Lung (tissue), 12 donors: Measurements from ENCODE around the gene ZNF678. TPM values are rescaled to one million over a fixed set of nuclear protein-coding genes. Genes with fewer than 3 reads are reported as not detected.
"Not testable (repeated sequence)": the region's sequence is repeated elsewhere in the genome, so short reads cannot be mapped to it uniquely, and the experiment has no call there.

Experiments
- ATAC-seq: fragments of 200-7000 bp; cut with Tn5 transposase; one replicate; pipeline ENCODE4 v1.9.1; 2020; ENCODE audit warnings: moderate number of reproducible peaks; ENCODE audit not compliant: insufficient read depth, low FRiP score
- DNase-seq, 3 donors: peaks; one replicate each; pipeline ENCODE4 v3.0.0-alpha.2; 2013 to 2017
- H3K27ac ChIP-seq, 2 donors: one replicate each; pipeline ENCODE4 v1.5.1; 2013; ENCODE audit warnings: mild to moderate bottlenecking in 2 of 2, moderate library complexity in 2 of 2, control low read depth in 1 of 2, inconsistent platforms in 1 of 2, low read depth in 1 of 2, low read length in 1 of 2
- H3K27me3 ChIP-seq, 3 donors: one replicate each; pipeline ENCODE4 v1.5.1; 2013; ENCODE audit warnings: low read length in 2 of 3; ENCODE audit not compliant: control insufficient read depth in 3 of 3, insufficient read depth in 3 of 3
- H3K36me3 ChIP-seq, 4 donors: one replicate each; pipeline ENCODE4 v1.5.1; 2013; ENCODE audit warnings: low read length in 4 of 4, mild to moderate bottlenecking in 1 of 4, moderate library complexity in 1 of 4; ENCODE audit not compliant: control insufficient read depth in 4 of 4, insufficient read depth in 4 of 4
- H3K4me1 ChIP-seq, 5 donors: one replicate each; pipeline ENCODE4 v1.5.1; 2013; ENCODE audit warnings: low read length in 5 of 5, mild to moderate bottlenecking in 2 of 5, moderate library complexity in 1 of 5; ENCODE audit not compliant: control insufficient read depth in 5 of 5, insufficient read depth in 5 of 5
- H3K4me3 ChIP-seq: one replicate; pipeline ENCODE4 v1.5.1; 2013; ENCODE audit warnings: mild to moderate bottlenecking, control low read depth, moderate library complexity
- H3K9ac ChIP-seq, 2 donors: one replicate each; pipeline ENCODE4 v1.5.1; 2013; ENCODE audit warnings: low read length in 2 of 2, control low read depth in 1 of 2; ENCODE audit not compliant: insufficient read depth in 1 of 2
- H3K9me3 ChIP-seq, 4 donors: one replicate each; pipeline ENCODE4 v1.5.1; 2013; ENCODE audit warnings: low read length in 3 of 4, mild to moderate bottlenecking in 1 of 4, moderate library complexity in 1 of 4; ENCODE audit not compliant: control insufficient read depth in 4 of 4, insufficient read depth in 3 of 4
- CTCF ChIP-seq: IDR thresholded peaks from 2 replicates; pipeline ENCODE4 v1.5.1; 2012; ENCODE audit warnings: mild to moderate bottlenecking; ENCODE audit errors: control extremely low read depth, extremely low read depth
- WGBS, 2 donors: extraction: QIAGEN DNeasy Blood & Tissue Kit; methylation state at CpG; one replicate each; pipeline ENCODE4 v1.1.7; 2013; 5-methylcytosine and 5-hydroxymethylcytosine counted together
- polyA plus RNA-seq, 2 donors: library from polyadenylated mRNA; stranded (reverse); fragments of 200-250 nt; gene quantifications; one replicate each; pipeline ENCODE4 v1.2.1, GENCODE V29; 2013
- total RNA-seq, 2 donors: library from RNA; depleted of rRNA in 1 of 2; stranded (reverse); fragments of >200 nt in 1 of 2; gene quantifications; one replicate each; pipeline ENCODE4 v1.2.1, GENCODE V29; 2014 to 2021
- donor health status: control.
- donor health status: control.
- donor health status: Bipolar disorder and iron deficiency.
- donor health status: healthy.
- donor health status: DM: yes; HTN: yes; CAD: no.

Gene ZNF678
- total and polyA plus RNA-seq, 4 donors, result 1.8 to 50.7 (median 4.7) TPM

- no peak for TF ChIP-seq CTCF
- Histone ChIP-seq H3K4me3 (no peak overlapping the region), H3K9ac (no peak overlapping the region), H3K27ac (no peak overlapping the region), H3K27me3 (no peaks in the 10 kb centered on the region), H3K9me3 (peaks cover 1 to 16% (median 8%) of the 10 kb centered on the region in 4 donors), H3K36me3 (peaks cover 0 to 11% (median 2%) of the 10 kb centered on the region in 4 donors), H3K4me1 (peaks cover 0 to 3% (median 0%) of the 10 kb centered on the region in 5 donors)
- ATAC-seq, result no peak
- no peak for DNase-seq
- WGBS, 2 donors, result 96 to 98% methylated on average over 3 of the region's 3 CpGs
Observed at GRCh38 chr1:227604446-227604845, 41.1 kb downstream of the ZNF678 start.

- not testable (repeated sequence) for H3K4me3 ChIP-seq, H3K27ac ChIP-seq, H3K27me3 ChIP-seq, H3K9ac ChIP-seq, DNase-seq, H3K4me1 ChIP-seq, ATAC-seq
- Histone ChIP-seq H3K9me3 (peaks cover 0 to 18% (median 11%) of the 10 kb centered on the region in 4 donors), H3K36me3 (peaks cover 0 to 13% (median 3%) of the 10 kb centered on the region in 4 donors)
- 88% methylated on average over 9 of the region's 9 CpGs for WGBS, 2 donors
Observed at GRCh38 chr1:227606271-227606670, 42.9 kb downstream of the ZNF678 start.

GRCh38 chr1:227607336-227607898 lies 44.1 kb downstream of the ZNF678 start:
- H3K9me3 ChIP-seq, result peaks cover 0 to 26% (median 14%) of the 10 kb centered on the region in 4 donors
- DNase-seq (no peak), ATAC-seq (no peak)
- peaks cover 0 to 3% (median 0%) of the 10 kb centered on the region in 5 donors for H3K4me1 ChIP-seq
- H3K27ac ChIP-seq, result no peak overlapping the region
- WGBS, 2 donors, result 89 to 94% methylated on average over 3 of the region's 3 CpGs
- no peaks in the 10 kb centered on the region for H3K27me3 ChIP-seq
- H3K36me3 ChIP-seq, result peaks cover 3 to 25% (median 7%) of the 10 kb centered on the region in 4 donors
- H3K9ac ChIP-seq, result no peak overlapping the region
- no peak for TF ChIP-seq CTCF
- H3K4me3 ChIP-seq, result no peak overlapping the region

- H3K36me3 ChIP-seq, result peaks cover 9 to 44% (median 12%) of the 10 kb centered on the region in 4 donors
- no peak overlapping the region for H3K9ac ChIP-seq
- H3K4me3 ChIP-seq, result no peak overlapping the region
- H3K9me3 ChIP-seq, result peaks cover 0 to 44% (median 21%) of the 10 kb centered on the region in 4 donors
- no peak for TF ChIP-seq CTCF
- 90 to 100% methylated on average over 1 of the region's 1 CpG for WGBS, 2 donors
- H3K4me1 ChIP-seq, result peaks cover 0 to 2% (median 0%) of the 10 kb centered on the region in 5 donors
- no peaks in the 10 kb centered on the region for H3K27me3 ChIP-seq
- DNase-seq (no peak), ATAC-seq (no peak)
- H3K27ac ChIP-seq, result no peak overlapping the region
Observed at GRCh38 chr1:227612658-227613057, 49.3 kb downstream of the ZNF678 start.
